Suprapubic skin (tissue), 4 donors: ENCODE measurements around the gene CELF5.

Source experiments
- EP300 ChIP-seq: sonication (generic); formaldehyde crosslinking; IDR thresholded peaks from one replicate; pipeline ENCODE4 v1.6.1; 2017; ENCODE audit warnings: antibody characterized with exemption
- POLR2A ChIP-seq, 2 donors: fragments of 450-650 bp; IDR thresholded peaks; one replicate each; pipeline ENCODE4 v1.6.1; 2017; ENCODE audit warnings: antibody characterized with exemption in 2 of 2, mild to moderate bottlenecking in 2 of 2, moderate library complexity in 2 of 2
- POLR2AphosphoS5 ChIP-seq, 3 donors: sonication (generic); formaldehyde crosslinking; IDR thresholded peaks; one replicate each; pipeline ENCODE4 v1.6.1; 2017; ENCODE audit warnings: antibody characterized with exemption in 3 of 3
- TF ChIP-seq, protein P1 (sequence below), 2 donors: fragments of 200-600 bp in 1 of 2; fragments of 450-650 bp in 1 of 2; sonication (generic) in 1 of 2; IDR thresholded peaks; one replicate each; pipeline ENCODE4 v1.5.1; 2016 to 2019; ENCODE audit warnings: antibody characterized with exemption in 2 of 2, mild to moderate bottlenecking in 1 of 2, moderate library complexity in 1 of 2

DNA sequence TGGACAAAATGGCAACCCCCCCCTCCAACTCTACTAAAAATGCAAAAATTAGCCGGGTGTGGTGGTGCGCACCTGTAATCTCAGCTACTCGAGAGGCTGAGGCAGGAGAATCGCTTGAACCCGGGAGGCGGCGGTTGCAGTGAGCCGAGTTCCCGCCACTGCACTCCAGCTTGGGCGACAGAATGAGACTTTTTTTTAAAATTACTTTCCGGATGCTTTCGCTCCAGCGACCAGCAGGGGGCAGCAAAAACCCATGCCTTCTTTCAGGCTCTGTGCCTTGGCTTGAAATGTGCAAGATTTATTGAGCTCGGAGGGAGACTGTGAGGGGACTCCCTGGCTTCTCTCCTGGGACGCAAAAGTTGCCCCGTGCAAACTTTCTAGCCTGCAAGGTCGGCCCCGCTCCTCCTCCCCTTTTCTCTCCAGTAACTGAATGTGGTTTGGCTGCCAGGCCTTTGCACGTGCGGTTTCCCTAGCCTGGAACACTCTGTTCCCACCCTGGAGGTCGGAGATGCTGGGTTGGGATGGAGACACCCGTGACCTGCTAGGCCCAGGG, 80.5 kb downstream of the CELF5 start:
- TF ChIP-seq, protein P1, sequence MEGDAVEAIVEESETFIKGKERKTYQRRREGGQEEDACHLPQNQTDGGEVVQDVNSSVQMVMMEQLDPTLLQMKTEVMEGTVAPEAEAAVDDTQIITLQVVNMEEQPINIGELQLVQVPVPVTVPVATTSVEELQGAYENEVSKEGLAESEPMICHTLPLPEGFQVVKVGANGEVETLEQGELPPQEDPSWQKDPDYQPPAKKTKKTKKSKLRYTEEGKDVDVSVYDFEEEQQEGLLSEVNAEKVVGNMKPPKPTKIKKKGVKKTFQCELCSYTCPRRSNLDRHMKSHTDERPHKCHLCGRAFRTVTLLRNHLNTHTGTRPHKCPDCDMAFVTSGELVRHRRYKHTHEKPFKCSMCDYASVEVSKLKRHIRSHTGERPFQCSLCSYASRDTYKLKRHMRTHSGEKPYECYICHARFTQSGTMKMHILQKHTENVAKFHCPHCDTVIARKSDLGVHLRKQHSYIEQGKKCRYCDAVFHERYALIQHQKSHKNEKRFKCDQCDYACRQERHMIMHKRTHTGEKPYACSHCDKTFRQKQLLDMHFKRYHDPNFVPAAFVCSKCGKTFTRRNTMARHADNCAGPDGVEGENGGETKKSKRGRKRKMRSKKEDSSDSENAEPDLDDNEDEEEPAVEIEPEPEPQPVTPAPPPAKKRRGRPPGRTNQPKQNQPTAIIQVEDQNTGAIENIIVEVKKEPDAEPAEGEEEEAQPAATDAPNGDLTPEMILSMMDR (IDR thresholded peaks at IDR 0.05): peak; percentile 86 to 94
- TF ChIP-seq EP300 (no peak), POLR2A (IDR thresholded peaks at IDR 0.05) (no peak), POLR2AphosphoS5 (IDR thresholded peaks at IDR 0.05) (peak in 1 of 3 donors; percentile 95)
